Hepatocyte (in vitro differentiated cells): ENCODE results near the gene IL17RE.

Source experiments
- CTCF ChIP-seq: fragments of 200-600 bp; sonication (generic); IDR thresholded peaks from 2 replicates; pipeline ENCODE4 v1.5.1; 2016; ENCODE audit warnings: antibody characterized with exemption, mild to moderate bottlenecking; ENCODE audit not compliant: poor library complexity
- EZH2 ChIP-seq: fragments of 200-600 bp; sonication (generic); IDR thresholded peaks from 2 replicates; pipeline ENCODE4 v1.6.1; 2016; ENCODE audit warnings: antibody characterized with exemption, mild to moderate bottlenecking, borderline replicate concordance
- EZH2phosphoT487 ChIP-seq: fragments of 200-600 bp; sonication (generic); IDR thresholded peaks from one replicate; pipeline ENCODE4 v1.6.1; 2018; ENCODE audit warnings: antibody characterized with exemption, mild to moderate bottlenecking, low read depth, moderate library complexity; ENCODE audit not compliant: unreplicated experiment, severe bottlenecking

- TF ChIP-seq CTCF (no peak), EZH2phosphoT487 (no peak), EZH2 (no peak)
Observed at GRCh38 chr3:9876991-9877390, 25.7 kb upstream of the IL17RE start.
